Cardiac fibroblast (primary cell): ENCODE data around the gene ATF6B.
A peak's percentile ranks its signal among the peaks of the same experiment; 100 is the strongest.
"Not testable (repeated sequence)": the region's sequence is repeated elsewhere in the genome, so short reads cannot be mapped to it uniquely, and the experiment has no call there.

Experiments
- DNase-seq, 2 donors: peaks; one replicate each; pipeline versions ENCODE4 v3.0.0 to v3.0.0-alpha.2; 2010; ENCODE audit warnings: low read depth in 2 of 2
- H3K4me3 ChIP-seq, 2 donors: replicated peaks in 1 of 2; 1 replicate in 1 of 2; 2 replicates in 1 of 2; pipeline ENCODE4 v1.5.1; 2011; ENCODE audit warnings: low read depth in 2 of 2, low read length in 2 of 2, mild to moderate bottlenecking in 2 of 2, moderate library complexity in 1 of 2
- TF ChIP-seq, protein P1 (sequence below): IDR thresholded peaks from one replicate; pipeline ENCODE4 v1.5.1; 2011; ENCODE audit warnings: low read depth, mild to moderate bottlenecking, low read length, inconsistent platforms

The ATF6B gene

GRCh38 chr6:32073101-32073500, 54.9 kb downstream of the ATF6B start:
- TF ChIP-seq, protein P1, sequence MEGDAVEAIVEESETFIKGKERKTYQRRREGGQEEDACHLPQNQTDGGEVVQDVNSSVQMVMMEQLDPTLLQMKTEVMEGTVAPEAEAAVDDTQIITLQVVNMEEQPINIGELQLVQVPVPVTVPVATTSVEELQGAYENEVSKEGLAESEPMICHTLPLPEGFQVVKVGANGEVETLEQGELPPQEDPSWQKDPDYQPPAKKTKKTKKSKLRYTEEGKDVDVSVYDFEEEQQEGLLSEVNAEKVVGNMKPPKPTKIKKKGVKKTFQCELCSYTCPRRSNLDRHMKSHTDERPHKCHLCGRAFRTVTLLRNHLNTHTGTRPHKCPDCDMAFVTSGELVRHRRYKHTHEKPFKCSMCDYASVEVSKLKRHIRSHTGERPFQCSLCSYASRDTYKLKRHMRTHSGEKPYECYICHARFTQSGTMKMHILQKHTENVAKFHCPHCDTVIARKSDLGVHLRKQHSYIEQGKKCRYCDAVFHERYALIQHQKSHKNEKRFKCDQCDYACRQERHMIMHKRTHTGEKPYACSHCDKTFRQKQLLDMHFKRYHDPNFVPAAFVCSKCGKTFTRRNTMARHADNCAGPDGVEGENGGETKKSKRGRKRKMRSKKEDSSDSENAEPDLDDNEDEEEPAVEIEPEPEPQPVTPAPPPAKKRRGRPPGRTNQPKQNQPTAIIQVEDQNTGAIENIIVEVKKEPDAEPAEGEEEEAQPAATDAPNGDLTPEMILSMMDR, result no peak
- H3K4me3 ChIP-seq, result no peak overlapping the region
- DNase-seq, result no peak

DNA sequence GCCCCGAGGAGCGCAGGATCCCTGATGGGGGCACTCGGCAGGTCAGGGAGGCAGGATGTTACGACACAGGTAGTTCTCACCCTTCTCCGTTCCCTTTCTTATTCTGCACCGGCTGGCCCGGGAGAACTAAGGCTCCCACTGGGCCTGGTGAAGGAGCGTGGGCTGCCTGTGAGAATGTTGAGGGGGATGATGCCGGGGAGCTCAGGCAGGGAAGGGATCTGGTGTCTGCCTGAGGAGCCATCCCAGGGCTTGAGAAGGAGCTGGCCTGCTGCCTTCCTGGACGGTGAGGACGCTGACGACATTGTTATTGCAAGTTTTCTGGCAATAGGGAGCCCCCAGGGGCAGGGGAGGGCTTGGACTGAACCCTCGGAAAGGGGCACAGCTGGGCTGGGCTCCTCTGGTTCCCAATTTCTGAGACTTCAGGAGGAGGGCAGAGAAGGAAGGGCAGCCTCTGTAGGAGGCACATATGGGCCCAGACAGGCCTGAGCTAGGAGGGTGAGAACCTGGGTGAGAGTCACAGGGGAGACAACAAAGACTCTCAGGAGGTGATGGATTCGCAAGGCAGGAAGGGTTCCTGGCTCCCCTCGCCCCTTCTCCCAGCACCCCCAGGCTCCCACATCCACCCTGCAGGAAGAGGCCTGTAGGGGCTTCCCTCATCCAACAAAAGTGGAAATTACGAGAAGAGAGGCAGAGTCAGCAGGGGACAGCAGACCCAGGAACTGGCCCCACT, 57.1 kb downstream of the ATF6B start:
- TF ChIP-seq, protein P1, result no peak
- peak in 1 of 2 donors; percentile 25 for DNase-seq
- no peak overlapping the region for H3K4me3 ChIP-seq

- DNase-seq, result no peak
- TF ChIP-seq, protein P1, result no peak
- no peak overlapping the region for H3K4me3 ChIP-seq
These were observed 58.0 kb downstream of the ATF6B start for GRCh38 chr6:32069878-32070515.

GRCh38 chr6:32069460-32069859, 58.6 kb downstream of the ATF6B start:
- TF ChIP-seq, protein P1, result no peak
- H3K4me3 ChIP-seq, result no peak overlapping the region
- no peak for DNase-seq

- no peak overlapping the region for H3K4me3 ChIP-seq
- TF ChIP-seq, protein P1, result no peak
- DNase-seq, result no peak
These were observed 59.2 kb downstream of the ATF6B start for GRCh38 chr6:32068867-32069266.

- not testable (repeated sequence) for DNase-seq, H3K4me3 ChIP-seq
These were observed 59.7 kb downstream of the ATF6B start for GRCh38 chr6:32068315-32068714.

DNA sequence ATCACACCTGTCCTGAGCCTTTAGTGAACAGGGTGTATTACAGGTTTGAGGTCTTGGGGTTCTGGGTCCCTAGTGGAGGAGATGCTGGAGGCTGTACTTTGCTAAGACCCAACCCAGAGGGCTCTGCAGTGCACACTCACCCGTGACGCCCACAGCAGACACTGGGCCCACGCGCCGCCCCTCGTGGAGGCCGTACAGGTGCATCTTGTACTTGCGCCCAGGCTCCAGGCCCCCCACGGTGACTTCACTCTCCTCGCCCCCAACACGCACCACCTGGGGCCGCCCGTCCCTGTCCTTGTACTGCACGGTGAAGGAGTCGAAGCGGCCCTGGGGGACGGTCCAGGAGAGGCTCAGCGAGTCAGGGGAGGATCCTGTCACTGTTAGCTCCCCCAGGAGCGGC, 60.5 kb downstream of the ATF6B start:
- not testable (repeated sequence) for H3K4me3 ChIP-seq

More for the DNA sequence above, 60.5 kb downstream of the ATF6B start:
- not testable (repeated sequence) for DNase-seq
